NK-92 treated with Interleukin-12 subunit alpha and Interleukin-12 subunit beta, amount 100 ng/mL, for 24 hours (cell line): ENCODE measurements around the gene SH3PXD2B.

Experiments used
- DNase-seq: peaks from one replicate; lab custom pipeline; 2025; lab: John Stamatoyannopoulos, UW

The SH3PXD2B gene

GRCh38 chr5:172436879-172437369, 17.4 kb downstream of the SH3PXD2B start:
- no peak for DNase-seq

- DNase-seq: no peak
Observed at GRCh38 chr5:172436078-172436878, 18.0 kb downstream of the SH3PXD2B start.

GRCh38 chr5:172435362-172436077, 18.8 kb downstream of the SH3PXD2B start:
- no peak for DNase-seq

- no peak for DNase-seq
Observed at GRCh38 chr5:172434251-172434650, 20.1 kb downstream of the SH3PXD2B start.

GRCh38 chr5:172433513-172433912, 20.8 kb downstream of the SH3PXD2B start:
- DNase-seq: no peak

GRCh38 chr5:172433071-172433470, 21.3 kb downstream of the SH3PXD2B start:
- no peak for DNase-seq

- no peak for DNase-seq
Observed at GRCh38 chr5:172430354-172430753, 24.0 kb downstream of the SH3PXD2B start.

GRCh38 chr5:172429201-172429940, 25.0 kb downstream of the SH3PXD2B start:
- DNase-seq: no peak

- DNase-seq: no peak
Observed at GRCh38 chr5:172428224-172429166, 25.8 kb downstream of the SH3PXD2B start.

GRCh38 chr5:172427202-172427601, 27.1 kb downstream of the SH3PXD2B start:
- no peak for DNase-seq

- no peak for DNase-seq
Observed at GRCh38 chr5:172426086-172426485, 28.2 kb downstream of the SH3PXD2B start.

- no peak for DNase-seq
Observed at GRCh38 chr5:172425402-172425801, 28.9 kb downstream of the SH3PXD2B start.

- no peak for DNase-seq
Observed at GRCh38 chr5:172424808-172425207, 29.5 kb downstream of the SH3PXD2B start.

GRCh38 chr5:172424111-172424490, 30.2 kb downstream of the SH3PXD2B start:
- no peak for DNase-seq

GRCh38 chr5:172423379-172424110, 30.8 kb downstream of the SH3PXD2B start:
- DNase-seq: no peak

- DNase-seq: no peak
Observed at GRCh38 chr5:172422255-172422654, 32.1 kb downstream of the SH3PXD2B start.

GRCh38 chr5:172421020-172421419, 33.3 kb downstream of the SH3PXD2B start:
- DNase-seq: no peak

GRCh38 chr5:172420235-172420939, 33.9 kb downstream of the SH3PXD2B start:
- no peak for DNase-seq

- DNase-seq: no peak
Observed at GRCh38 chr5:172418862-172419814, 35.2 kb downstream of the SH3PXD2B start.
